Measurements from ENCODE around the gene ARHGEF28. TPM values are rescaled to one million over a fixed set of nuclear protein-coding genes. Genes with fewer than 3 reads are reported as not detected.

Gene ARHGEF28
- total and polyA plus RNA-seq, 2 of the 13 experiments (the other 11 are each of a cell fraction or from before 2014, with no cell fraction given): 17.4 to 34.1 TPM

GRCh38 chr5:73922875-73923557 is 297.0 kb downstream of the ARHGEF28 start:
- H3K27ac ChIP-seq (ENCODE audit: extremely low read length, insufficient read depth, low read length): no peak overlapping the region
- no peak overlapping the region for H3K4me2 ChIP-seq (ENCODE audit: low read depth, low read length)
- no peak overlapping the region for H2AFZ ChIP-seq (ENCODE audit: low read length)
- peaks cover 1 to 8% of the 10 kb centered on the region in 2 experiments; a peak in 3 of 5 replicates for H3K36me3 ChIP-seq (replicated peaks in 1 of 2; ENCODE audit: control insufficient read depth in 1 of 2, insufficient read depth in 2 of 2, low read length in 2 of 2)
- no peak for DNase-seq (ENCODE audit: low spot score)
- no peaks in the 10 kb centered on the region for H3K4me1 ChIP-seq (ENCODE audit: insufficient read depth, low read length)
- CTCF ChIA-PET (ENCODE audit: low intra/inter-chr PET ratio, low total read pairs): no interaction called here
- no TSS peak for BruUV-seq (replicated peaks)
- no peaks in the 10 kb centered on the region for H3K79me2 ChIP-seq (ENCODE audit: insufficient read depth, low read length)
- ATAC-seq: no peak
- intact Hi-C loops (cut with micrococcal nuclease; ENCODE audit: unreplicated experiment) (no loop called here), in situ Hi-C loops (cut with HindIII; ENCODE audit: extremely low pct_ligation_motif_present, low pct_unique_long_range_greater_than_20kb) (no loop called here)
- H3K27me3 ChIP-seq (ENCODE audit: control insufficient read depth in 1 of 2, insufficient read depth in 2 of 2, low read length in 2 of 2): no peaks in the 10 kb centered on the region
- H3K9me3 ChIP-seq (ENCODE audit: low read length): no peaks in the 10 kb centered on the region
- 96% methylated on average over 7 of the region's 7 CpGs for WGBS (ENCODE audit: low lambda C conversion rate)
- no peaks in the 10 kb centered on the region for H4K20me1 ChIP-seq (ENCODE audit: insufficient read depth, low read length)
- H3K9ac ChIP-seq (ENCODE audit: insufficient read depth, low read depth, low read length): no peak overlapping the region
- POLR2A ChIA-PET: no interaction called here
- no peak for FAIRE-seq
- no peak overlapping the region for H3K4me3 ChIP-seq (replicated peaks in 1 of 3; ENCODE audit: insufficient read depth in 1 of 3, low read depth in 2 of 3, low read length in 3 of 3)
- no peak for TF ChIP-seq ZNF441 (CRISPR knock-in tag; IDR thresholded peaks at IDR 0.05; ENCODE audit: borderline replicate concordance)
- TF ChIP-seq SP4 (CRISPR knock-in tag; IDR thresholded peaks at IDR 0.05): no peak
- TF ChIP-seq ZSCAN20 (CRISPR knock-in tag; IDR thresholded peaks at IDR 0.05; ENCODE audit: borderline replicate concordance): no peak
- TF ChIP-seq ZNF678 (CRISPR knock-in tag; IDR thresholded peaks at IDR 0.05): no peak
- no peak for TF ChIP-seq ISL2 (CRISPR knock-in tag; IDR thresholded peaks at IDR 0.05)
- TF ChIP-seq SUZ12 (IDR thresholded peaks at IDR 0.05; ENCODE audit: low read depth, low read length): no peak
- TF ChIP-seq MTA1 (CRISPR knock-in tag; IDR thresholded peaks at IDR 0.05; ENCODE audit: borderline replicate concordance): no peak
- no peak for TF ChIP-seq ZBTB33 (CRISPR knock-in tag; IDR thresholded peaks at IDR 0.05)
- no peak for TF ChIP-seq ZNF24 (IDR thresholded peaks at IDR 0.05)
- TF ChIP-seq RORA (CRISPR knock-in tag; IDR thresholded peaks at IDR 0.05): no peak
- no peak for TF ChIP-seq ZNF180 (CRISPR knock-in tag; IDR thresholded peaks at IDR 0.05; ENCODE audit: borderline replicate concordance, low read depth)
- TF ChIP-seq KLF9 (CRISPR knock-in tag; IDR thresholded peaks at IDR 0.05; ENCODE audit: low read depth): no peak
- TF ChIP-seq HNRNPL (IDR thresholded peaks at IDR 0.05; ENCODE audit: low read depth, low read length): no peak
- TF ChIP-seq ZNF275 (CRISPR knock-in tag; IDR thresholded peaks at IDR 0.05; ENCODE audit: borderline replicate concordance): no peak
- TF ChIP-seq ZNF816 (CRISPR knock-in tag; IDR thresholded peaks at IDR 0.05; ENCODE audit: borderline replicate concordance): no peak
- no peak for TF ChIP-seq ZNF136 (CRISPR knock-in tag; IDR thresholded peaks at IDR 0.05; ENCODE audit: low read depth)
- no peak for TF ChIP-seq DPF2 (CRISPR knock-in tag; IDR thresholded peaks at IDR 0.05; ENCODE audit: borderline replicate concordance, low read depth)
